Activated T-cell treated with anti-CD3 and anti-CD28 coated beads, Interleukin-2, amount 50 U/mL, for 4 hours (primary cell): Measurements from ENCODE around the gene SLC12A8. TPM values are rescaled to one million over a fixed set of nuclear protein-coding genes. Genes with fewer than 3 reads are reported as not detected.
A peak's percentile ranks its signal among the peaks of the same experiment; 100 is the strongest.

Source experiments
- ATAC-seq, 2 donors: fragments of 200-7000 bp; cut with Tn5 transposase; one replicate each; pipeline ENCODE4 v1.10.0; 2021
- DNase-seq: peaks from one replicate; pipeline ENCODE4 v3.0.0-alpha.2; 2020
- H3K27me3 Mint-ChIP-seq: one replicate; pipeline ENCODE4 v1.8.0; 2021; ENCODE audit warnings: low read depth, mixed read lengths
- H3K36me3 Mint-ChIP-seq: one replicate; pipeline ENCODE4 v1.8.0; 2022; ENCODE audit warnings: mixed read lengths; ENCODE audit not compliant: insufficient read depth
- H3K4me1 Mint-ChIP-seq: one replicate; pipeline ENCODE4 v1.8.0; 2021; ENCODE audit warnings: low read depth, mixed read lengths
- H3K4me3 Mint-ChIP-seq: one replicate; pipeline ENCODE4 v1.8.0; 2021; ENCODE audit warnings: mild to moderate bottlenecking, moderate library complexity, mixed read lengths
- H3K9me3 Mint-ChIP-seq: one replicate; pipeline ENCODE4 v1.8.0; 2021; ENCODE audit warnings: mixed read lengths
- total RNA-seq, 3 donors: library from RNA; stranded (reverse); gene quantifications; one replicate each; pipeline ENCODE4 v1.2.1, GENCODE V29; 2021

SLC12A8 gene
- total RNA-seq: 1 to 10 TPM in 1 of 3 donors, under 1 TPM in 2; 0.35 to 1.7 (median 0.63) TPM

- H3K4me3 Mint-ChIP-seq: peak within 1 kb of the TSS; percentile 43
- DNase-seq (no peak), ATAC-seq (peak; percentile 42 to 49)
- peaks cover 54% of the 10 kb centered on the region for H3K27me3 Mint-ChIP-seq
- no peaks in the 10 kb centered on the region for H3K36me3 Mint-ChIP-seq
- H3K4me1 Mint-ChIP-seq: peaks cover 12% of the 10 kb centered on the region
- no peaks in the 10 kb centered on the region for H3K9me3 Mint-ChIP-seq
Measured at GRCh38 chr3:125212509-125213363, at the start of gene SLC12A8. SLC12A8 (minus strand) TSS chr3:125212748; CDS start chr3:125211349, 1,399 bp downstream.

GRCh38 chr3:125262161-125262560 lies 49.6 kb upstream of the SLC12A8 start:
- no peak for ATAC-seq
- no peaks in the 10 kb centered on the region for H3K27me3 Mint-ChIP-seq

GRCh38 chr3:125261031-125261430 lies 48.5 kb upstream of the SLC12A8 start:
- no peak for ATAC-seq
- peaks cover 30% of the 10 kb centered on the region for H3K36me3 Mint-ChIP-seq
- peaks cover 3% of the 10 kb centered on the region for H3K4me1 Mint-ChIP-seq
- DNase-seq: no peak
- H3K27me3 Mint-ChIP-seq: no peaks in the 10 kb centered on the region
- H3K9me3 Mint-ChIP-seq: peaks cover 9% of the 10 kb centered on the region
- no peak overlapping the region for H3K4me3 Mint-ChIP-seq

More at GRCh38 chr3:125262161-125262560, 49.6 kb upstream of the SLC12A8 start:
- Mint-ChIP-seq H3K9me3 (peaks cover 4% of the 10 kb centered on the region), H3K4me3 (no peak overlapping the region), H3K36me3 (peaks cover 35% of the 10 kb centered on the region), H3K4me1 (peaks cover 12% of the 10 kb centered on the region)
- no peak for DNase-seq

GRCh38 chr3:125260158-125260557 lies 47.6 kb upstream of the SLC12A8 start:
- Mint-ChIP-seq H3K4me1 (peaks cover 3% of the 10 kb centered on the region), H3K36me3 (peaks cover 32% of the 10 kb centered on the region), H3K9me3 (peaks cover 9% of the 10 kb centered on the region), H3K27me3 (no peaks in the 10 kb centered on the region), H3K4me3 (no peak overlapping the region)
- no peak for DNase-seq
- ATAC-seq: no peak

- Mint-ChIP-seq H3K36me3 (peaks cover 27% of the 10 kb centered on the region), H3K9me3 (peaks cover 9% of the 10 kb centered on the region), H3K4me3 (no peak overlapping the region), H3K27me3 (no peaks in the 10 kb centered on the region), H3K4me1 (peaks cover 6% of the 10 kb centered on the region)
- ATAC-seq (no peak), DNase-seq (no peak)
Measured at GRCh38 chr3:125257536-125257935, 45.0 kb upstream of the SLC12A8 start.

- DNase-seq (no peak), ATAC-seq (no peak)
- Mint-ChIP-seq H3K4me1 (peaks cover 6% of the 10 kb centered on the region), H3K4me3 (no peak overlapping the region), H3K36me3 (peaks cover 29% of the 10 kb centered on the region), H3K27me3 (no peaks in the 10 kb centered on the region), H3K9me3 (peaks cover 9% of the 10 kb centered on the region)
Measured at GRCh38 chr3:125256675-125257074, 44.1 kb upstream of the SLC12A8 start.

- ATAC-seq: no peak
- Mint-ChIP-seq H3K27me3 (no peaks in the 10 kb centered on the region), H3K4me1 (peaks cover 3% of the 10 kb centered on the region), H3K36me3 (peaks cover 18% of the 10 kb centered on the region), H3K4me3 (no peak overlapping the region), H3K9me3 (no peaks in the 10 kb centered on the region)
- DNase-seq: no peak
Measured at GRCh38 chr3:125250973-125251372, 38.4 kb upstream of the SLC12A8 start.

GRCh38 chr3:125246237-125246636 lies 33.7 kb upstream of the SLC12A8 start:
- Mint-ChIP-seq H3K9me3 (no peaks in the 10 kb centered on the region), H3K27me3 (no peaks in the 10 kb centered on the region), H3K4me1 (no peaks in the 10 kb centered on the region), H3K4me3 (no peak overlapping the region), H3K36me3 (peaks cover 35% of the 10 kb centered on the region)
- ATAC-seq: no peak
- DNase-seq: no peak

GRCh38 chr3:125245521-125245920 lies 33.0 kb upstream of the SLC12A8 start:
- DNase-seq (no peak), ATAC-seq (no peak)
- Mint-ChIP-seq H3K36me3 (peaks cover 35% of the 10 kb centered on the region), H3K9me3 (no peaks in the 10 kb centered on the region), H3K4me3 (no peak overlapping the region), H3K27me3 (no peaks in the 10 kb centered on the region), H3K4me1 (peaks cover 2% of the 10 kb centered on the region)

- Mint-ChIP-seq H3K9me3 (peaks cover 4% of the 10 kb centered on the region), H3K4me3 (no peak overlapping the region), H3K27me3 (no peaks in the 10 kb centered on the region), H3K36me3 (peaks cover 42% of the 10 kb centered on the region), H3K4me1 (peaks cover 5% of the 10 kb centered on the region)
- DNase-seq: no peak
- no peak for ATAC-seq
Measured at GRCh38 chr3:125240496-125240895, 27.9 kb upstream of the SLC12A8 start.

- H3K4me3 Mint-ChIP-seq: no peak overlapping the region
- peaks cover 5% of the 10 kb centered on the region for H3K4me1 Mint-ChIP-seq
- H3K9me3 Mint-ChIP-seq: peaks cover 4% of the 10 kb centered on the region
- H3K36me3 Mint-ChIP-seq: peaks cover 34% of the 10 kb centered on the region
- no peak for ATAC-seq
- DNase-seq: no peak
- no peaks in the 10 kb centered on the region for H3K27me3 Mint-ChIP-seq
Measured at GRCh38 chr3:125239266-125239665, 26.7 kb upstream of the SLC12A8 start.

- DNase-seq (no peak), ATAC-seq (peak in 1 of 2 donors; percentile 38)
- H3K4me3 Mint-ChIP-seq: no peak overlapping the region
- H3K36me3 Mint-ChIP-seq: peaks cover 32% of the 10 kb centered on the region
- H3K9me3 Mint-ChIP-seq: peaks cover 4% of the 10 kb centered on the region
- H3K27me3 Mint-ChIP-seq: no peaks in the 10 kb centered on the region
- peaks cover 5% of the 10 kb centered on the region for H3K4me1 Mint-ChIP-seq
Measured at GRCh38 chr3:125238759-125239158, 26.2 kb upstream of the SLC12A8 start.

GRCh38 chr3:125236331-125236903 lies 23.9 kb upstream of the SLC12A8 start:
- Mint-ChIP-seq H3K4me1 (peaks cover 15% of the 10 kb centered on the region), H3K36me3 (peaks cover 38% of the 10 kb centered on the region), H3K27me3 (no peaks in the 10 kb centered on the region)

GRCh38 chr3:125234831-125235230 lies 22.3 kb upstream of the SLC12A8 start:
- H3K27me3 Mint-ChIP-seq: no peaks in the 10 kb centered on the region
- H3K36me3 Mint-ChIP-seq: peaks cover 39% of the 10 kb centered on the region
- H3K9me3 Mint-ChIP-seq: peaks cover 4% of the 10 kb centered on the region
- ATAC-seq: no peak
- H3K4me3 Mint-ChIP-seq: no peak overlapping the region
- DNase-seq: no peak
- H3K4me1 Mint-ChIP-seq: peaks cover 12% of the 10 kb centered on the region

More at GRCh38 chr3:125236331-125236903, 23.9 kb upstream of the SLC12A8 start:
- ATAC-seq: no peak
- Mint-ChIP-seq H3K9me3 (peaks cover 4% of the 10 kb centered on the region), H3K4me3 (no peak overlapping the region)
- no peak for DNase-seq

GRCh38 chr3:125232401-125232800 lies 19.9 kb upstream of the SLC12A8 start:
- Mint-ChIP-seq H3K27me3 (no peaks in the 10 kb centered on the region), H3K4me1 (peaks cover 10% of the 10 kb centered on the region), H3K36me3 (peaks cover 36% of the 10 kb centered on the region), H3K9me3 (peaks cover 4% of the 10 kb centered on the region), H3K4me3 (no peak overlapping the region)
- ATAC-seq (peak in 1 of 2 donors; percentile 41), DNase-seq (no peak)
